MM.1S (cell line): ENCODE data around the gene ST3GAL4.
"Not testable (repeated sequence)": the region's sequence is repeated elsewhere in the genome, so short reads cannot be mapped to it uniquely, and the experiment has no call there.

Experiments used
- DNase-seq: peaks from one replicate; pipeline ENCODE4 v3.0.0-alpha.2; 2015
- H2AFZ ChIP-seq: fragments of 300-600 bp; sonication (generic); 2 replicates; pipeline ENCODE4 v1.6.0; 2016; ENCODE audit warnings: antibody characterized with exemption, low read length
- H3F3A ChIP-seq: fragments of 300-600 bp; sonication (generic); 2 replicates; pipeline ENCODE4 v1.6.1; 2016; ENCODE audit warnings: mild to moderate bottlenecking, antibody characterized with exemption, low read length, moderate library complexity, mixed read lengths; ENCODE audit not compliant: insufficient read depth
- H3K27ac ChIP-seq: fragments of 300-600 bp; sonication (generic); 2 replicates; pipeline ENCODE4 v1.5.1; 2016; ENCODE audit warnings: mild to moderate bottlenecking, low read length
- H3K27me3 ChIP-seq: fragments of 300-600 bp; sonication (generic); replicated peaks from 2 replicates; pipeline ENCODE4 v1.6.0; 2016; ENCODE audit warnings: low read length; ENCODE audit not compliant: insufficient read depth
- H3K36me3 ChIP-seq: fragments of 300-600 bp; sonication (generic); replicated peaks from 2 replicates; pipeline ENCODE4 v1.6.1; 2016; ENCODE audit warnings: mild to moderate bottlenecking, low read length, mixed read lengths; ENCODE audit not compliant: insufficient read depth
- H3K4me1 ChIP-seq: fragments of 300-600 bp; sonication (generic); 2 replicates; pipeline ENCODE4 v1.6.1; 2016; ENCODE audit warnings: low read length, mixed read lengths
- H3K4me2 ChIP-seq: fragments of 300-600 bp; sonication (generic); 2 replicates; pipeline ENCODE4 v1.6.0; 2016; ENCODE audit warnings: low read depth, low read length
- H3K4me3 ChIP-seq: fragments of 300-600 bp; sonication (generic); 2 replicates; pipeline ENCODE4 v1.5.1; 2016; ENCODE audit warnings: low read length, mixed read lengths
- H3K79me2 ChIP-seq: fragments of 300-600 bp; sonication (generic); 2 replicates; pipeline ENCODE4 v1.6.1; 2016; ENCODE audit warnings: mixed run types, low read length, mixed read lengths
- H3K9ac ChIP-seq: fragments of 300-600 bp; sonication (generic); 2 replicates; pipeline ENCODE4 v1.6.1; 2016; ENCODE audit warnings: low read length, mixed read lengths
- H3K9me2 ChIP-seq: fragments of 300-600 bp; sonication (generic); replicated peaks from 2 replicates; pipeline ENCODE4 v1.6.1; 2016; ENCODE audit warnings: mild to moderate bottlenecking, low read length, mixed read lengths; ENCODE audit not compliant: insufficient read depth
- H3K9me3 ChIP-seq: fragments of 300-600 bp; sonication (generic); replicated peaks from 2 replicates; pipeline ENCODE4 v1.6.1; 2016; ENCODE audit warnings: mild to moderate bottlenecking, low read length, mixed read lengths; ENCODE audit not compliant: insufficient read depth
- H4K20me1 ChIP-seq: fragments of 300-600 bp; sonication (generic); 2 replicates; pipeline ENCODE4 v1.6.1; 2016; ENCODE audit warnings: mild to moderate bottlenecking, low read length, moderate library complexity, mixed read lengths; ENCODE audit not compliant: insufficient read depth
- CTCF ChIP-seq: fragments of 300-600 bp; sonication (generic); IDR thresholded peaks from 2 replicates; pipeline ENCODE4 v1.5.1; 2016; ENCODE audit warnings: antibody characterized with exemption, low read length, mixed read lengths
- EZH2 ChIP-seq: fragments of 300-600 bp; sonication (generic); optimal IDR thresholded peaks from 2 replicates; pipeline ENCODE3; 2017; ENCODE audit warnings: low read depth, mild to moderate bottlenecking, antibody characterized with exemption, low read length, mixed read lengths
- EZH2phosphoT487 ChIP-seq: fragments of 300-600 bp; sonication (generic); IDR thresholded peaks from 2 replicates; pipeline ENCODE4 v1.6.1; 2018; ENCODE audit warnings: antibody characterized with exemption, low read length

ST3GAL4 gene

GRCh38 chr11:126346586-126346940 is 8.9 kb upstream of the ST3GAL4 start:
- H3K9ac ChIP-seq: no peak overlapping the region
- 0 out of 2 replicates have a peak, but pooled peaks cover 3% of the 10 kb centered on the region for H3K79me2 ChIP-seq
- no peaks in the 10 kb centered on the region for H3K9me2 ChIP-seq
- no peaks in the 10 kb centered on the region for H3K27me3 ChIP-seq
- no peaks in the 10 kb centered on the region for H3K4me1 ChIP-seq
- H3F3A ChIP-seq: no peaks in the 10 kb centered on the region
- H3K27ac ChIP-seq: no peak overlapping the region
- H3K4me3 ChIP-seq: no peak overlapping the region
- DNase-seq: no peak
- H3K36me3 ChIP-seq: peaks cover 6% of the 10 kb centered on the region; the same call in 1 of the 2 replicates
- no peaks in the 10 kb centered on the region for H4K20me1 ChIP-seq
- no peak overlapping the region for H2AFZ ChIP-seq
- no peak overlapping the region for H3K4me2 ChIP-seq
- no peak for TF ChIP-seq EZH2
- no peak for TF ChIP-seq EZH2phosphoT487
- TF ChIP-seq CTCF: no peak
- no peaks in the 10 kb centered on the region for H3K9me3 ChIP-seq

GRCh38 chr11:126346946-126347345 is 8.5 kb upstream of the ST3GAL4 start:
- not testable (repeated sequence) for H2AFZ ChIP-seq, H3K9me3 ChIP-seq, H3K4me2 ChIP-seq, H3F3A ChIP-seq, H3K79me2 ChIP-seq, H3K4me1 ChIP-seq, DNase-seq, H3K9me2 ChIP-seq, H3K4me3 ChIP-seq, H3K36me3 ChIP-seq, H3K27ac ChIP-seq, H3K27me3 ChIP-seq, H4K20me1 ChIP-seq, H3K9ac ChIP-seq

GRCh38 chr11:126347751-126348668 is 7.5 kb upstream of the ST3GAL4 start:
- H3K9me3 ChIP-seq: no peaks in the 10 kb centered on the region
- no peaks in the 10 kb centered on the region for H3K79me2 ChIP-seq
- no peaks in the 10 kb centered on the region for H3K9me2 ChIP-seq
- no peaks in the 10 kb centered on the region for H4K20me1 ChIP-seq
- H3F3A ChIP-seq: no peaks in the 10 kb centered on the region
- no peak overlapping the region for H3K27ac ChIP-seq
- no peak for TF ChIP-seq EZH2phosphoT487
- no peak for TF ChIP-seq CTCF
- TF ChIP-seq EZH2: no peak
- no peak overlapping the region for H3K4me3 ChIP-seq
- no peaks in the 10 kb centered on the region for H3K27me3 ChIP-seq
- no peak overlapping the region for H3K9ac ChIP-seq
- no peak for DNase-seq
- H3K4me1 ChIP-seq: peaks cover 4% of the 10 kb centered on the region; the same call in 1 of the 2 replicates
- no peak overlapping the region for H3K4me2 ChIP-seq
- H2AFZ ChIP-seq: no peak overlapping the region
- 0 out of 2 replicates have a peak, but pooled peaks cover 6% of the 10 kb centered on the region for H3K36me3 ChIP-seq
